Activated CD4-positive, alpha-beta T cell treated with anti-CD3 and anti-CD28 coated beads for 4 hours (primary cell): ENCODE measurements around the gene CHI3L1.

Experiments
- DNase-seq, 2 donors: peaks; one replicate each; pipeline ENCODE4 v3.0.0-alpha.2; 2020

Gene CHI3L1

GRCh38 chr1:203149188-203149840, 37.2 kb downstream of the CHI3L1 start:
- no peak for DNase-seq

DNA sequence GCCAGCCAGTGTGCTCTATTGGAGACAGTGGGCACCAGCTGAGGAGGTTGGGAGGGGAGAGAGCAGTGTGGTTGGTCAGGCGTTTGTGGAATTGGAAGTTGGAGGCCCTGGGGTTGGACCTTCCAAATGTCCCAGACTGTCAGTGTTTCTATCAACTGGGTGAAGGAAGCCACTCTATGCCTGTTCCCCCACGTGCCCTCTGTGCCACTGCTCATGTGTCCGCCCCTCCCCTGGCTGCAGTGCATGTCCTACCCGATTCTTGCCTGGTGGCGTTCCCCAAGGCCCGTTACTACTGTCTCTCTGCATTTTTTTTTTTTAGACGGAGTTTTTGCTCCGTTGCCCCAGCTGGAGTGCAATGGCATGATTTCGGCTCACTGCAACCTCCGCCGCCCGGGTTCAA, 37.9 kb downstream of the CHI3L1 start:
- DNase-seq: no peak

- DNase-seq: no peak
Observed at GRCh38 chr1:203148127-203148526, 38.4 kb downstream of the CHI3L1 start.

DNA sequence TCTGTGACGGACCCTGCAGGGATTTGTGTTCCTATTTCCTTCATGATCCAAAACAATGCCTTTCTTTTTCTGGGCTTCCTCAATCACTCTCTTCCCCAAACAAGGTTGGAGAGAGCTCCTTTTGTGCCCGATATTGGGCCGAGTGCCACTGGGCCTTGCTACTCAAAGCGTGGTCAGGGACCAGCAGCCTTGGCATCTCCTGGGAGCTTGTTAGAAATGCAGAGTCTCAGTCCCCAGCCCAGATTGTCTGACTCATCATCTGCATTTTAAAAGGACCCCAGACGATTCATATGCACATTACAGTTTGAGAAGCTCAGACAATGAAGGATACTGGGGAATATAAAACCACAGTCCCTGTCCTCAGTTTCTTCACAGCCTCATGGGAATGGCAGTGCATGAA, 39.1 kb downstream of the CHI3L1 start:
- DNase-seq: no peak

DNA sequence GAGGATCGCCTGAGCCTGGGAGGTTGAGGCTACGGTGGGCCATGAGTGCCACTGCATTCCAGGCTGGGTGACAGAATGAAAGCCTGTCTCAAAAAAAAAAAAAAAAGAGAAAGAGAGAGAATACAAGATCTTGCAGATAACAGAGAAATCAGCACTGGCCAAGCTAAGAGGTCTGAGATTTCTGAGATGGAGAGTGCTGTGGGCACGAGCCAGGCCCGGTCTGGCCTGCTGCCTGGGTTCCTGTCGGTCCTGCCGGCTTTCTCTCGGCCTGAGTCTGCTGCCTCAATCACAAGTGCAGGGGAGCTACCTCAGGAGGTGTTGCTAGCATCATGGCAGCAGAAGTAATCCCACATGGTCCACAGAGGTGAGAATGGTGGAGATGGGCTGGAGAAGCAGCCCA, 40.0 kb downstream of the CHI3L1 start:
- no peak for DNase-seq

- no peak for DNase-seq
Observed at GRCh38 chr1:203146042-203146369, 40.5 kb downstream of the CHI3L1 start.

DNA sequence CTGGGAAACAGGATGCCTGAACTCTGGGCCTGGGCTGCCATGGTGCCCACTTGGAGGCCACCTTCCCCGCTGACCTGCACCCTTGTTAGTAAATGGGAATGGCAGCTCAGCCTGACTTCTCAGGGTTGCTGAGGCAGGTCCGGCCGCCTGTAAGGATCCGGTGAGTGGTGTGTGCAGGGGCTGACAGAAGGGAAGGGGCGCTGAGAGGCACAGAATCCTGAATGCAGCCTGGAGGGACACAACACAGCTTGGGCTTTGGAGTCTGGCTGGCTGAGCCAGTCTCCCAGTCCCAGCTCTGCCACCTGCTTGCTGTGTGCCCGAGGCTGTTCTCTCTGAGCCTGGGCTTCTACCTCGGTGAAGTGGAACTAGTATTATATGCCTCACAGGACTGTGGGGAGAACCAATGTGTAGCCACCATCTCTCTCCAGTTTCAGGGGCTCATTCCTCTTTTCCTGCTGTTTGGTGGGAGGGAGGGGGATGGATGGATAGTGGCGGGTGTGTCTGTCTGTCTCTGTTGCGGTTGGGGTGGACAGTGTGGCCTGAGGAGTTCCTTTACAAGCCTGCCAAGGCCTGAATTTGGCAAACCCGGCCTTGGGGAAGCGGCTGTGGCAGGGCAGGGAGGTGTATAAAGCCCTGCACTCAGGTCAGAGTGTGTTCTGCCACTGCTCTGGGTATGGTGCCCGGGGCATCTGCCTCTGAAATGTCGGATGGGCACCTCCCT, 41.0 kb downstream of the CHI3L1 start:
- no peak for DNase-seq

- no peak for DNase-seq
Observed at GRCh38 chr1:203144661-203145060, 41.8 kb downstream of the CHI3L1 start.

DNA sequence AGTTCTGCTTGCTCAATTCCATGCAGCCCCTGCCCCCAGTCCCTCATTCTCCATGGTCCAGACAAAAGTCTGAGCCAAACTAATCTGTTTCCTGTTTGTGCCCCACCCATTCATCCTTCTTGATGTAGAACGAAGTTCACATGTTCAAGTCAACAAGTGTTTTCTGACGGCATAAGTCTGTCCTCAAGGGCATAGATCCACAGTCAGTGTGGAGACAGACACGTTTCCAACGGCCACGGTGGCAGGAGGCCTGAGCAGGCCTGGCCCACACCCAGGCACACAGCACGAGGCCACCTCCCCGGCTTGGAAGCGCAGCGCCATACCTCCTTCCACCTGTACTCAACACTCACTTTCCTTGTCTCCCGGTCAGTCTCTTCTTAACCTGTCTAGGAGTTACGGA, 42.9 kb downstream of the CHI3L1 start:
- DNase-seq: no peak

GRCh38 chr1:203142684-203143408, 43.7 kb downstream of the CHI3L1 start:
- DNase-seq: no peak

- no peak for DNase-seq
Observed at GRCh38 chr1:203142124-203142523, 44.4 kb downstream of the CHI3L1 start.

DNA sequence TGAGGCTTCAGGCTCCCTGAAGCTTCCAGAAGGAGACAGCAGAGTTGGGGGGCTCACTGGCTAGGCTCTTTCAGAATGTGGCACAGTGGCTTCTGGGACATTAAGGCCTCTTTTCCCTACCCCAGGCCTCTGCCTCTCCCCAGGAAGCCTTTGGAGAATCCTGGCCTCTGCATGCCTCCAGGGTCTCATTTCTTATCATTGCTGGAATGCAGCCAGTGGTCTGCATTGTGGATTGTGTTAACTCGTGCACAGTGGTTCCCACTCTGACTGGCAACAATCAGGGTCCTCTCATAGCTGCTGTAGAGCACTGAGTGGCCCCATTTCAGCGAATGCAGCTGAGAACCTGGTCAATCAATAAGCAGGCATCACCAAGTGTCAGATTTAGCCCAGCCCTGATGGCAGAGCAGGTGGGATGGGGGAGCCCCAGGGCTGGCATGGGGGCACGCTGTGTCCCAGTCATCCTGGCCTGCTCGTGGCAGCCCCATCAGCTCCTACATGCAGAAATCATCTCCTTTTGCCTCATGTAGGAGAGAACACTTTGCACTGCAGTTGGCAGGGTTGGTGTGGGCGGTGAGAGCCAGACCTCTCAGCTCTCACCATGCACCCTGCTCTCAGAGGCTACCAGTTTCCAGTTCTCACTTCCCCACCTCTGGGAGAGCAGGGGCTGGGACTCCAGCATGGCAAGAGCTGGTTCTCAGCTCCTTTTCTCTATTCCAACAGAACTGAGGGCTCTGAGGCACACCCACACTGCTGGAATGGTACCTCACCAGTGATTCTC, 45.6 kb downstream of the CHI3L1 start:
- no peak for DNase-seq

DNA sequence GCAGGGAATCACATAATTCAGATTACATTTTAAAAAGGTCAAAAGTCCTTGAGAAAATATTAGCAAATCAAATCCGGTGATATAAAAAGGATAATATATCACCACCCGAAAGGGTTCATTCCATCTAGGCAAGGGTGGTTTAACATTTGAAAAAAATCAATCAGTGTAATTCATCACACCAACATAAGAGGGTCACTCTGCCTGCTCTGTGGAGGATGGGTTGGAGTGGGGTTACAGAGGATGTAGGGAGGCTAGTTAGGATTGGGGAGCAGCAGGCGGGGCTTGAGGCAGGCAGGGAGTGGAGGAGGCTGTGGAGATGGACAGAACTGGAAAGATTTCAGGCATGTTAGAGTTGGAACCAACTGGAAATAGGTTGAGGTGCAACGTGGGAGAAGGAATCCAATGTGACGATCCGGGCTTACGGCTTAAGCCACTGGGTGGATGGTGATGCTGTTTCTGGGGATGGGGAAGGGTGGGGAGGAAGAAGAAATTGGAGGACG, 46.5 kb downstream of the CHI3L1 start:
- no peak for DNase-seq

DNA sequence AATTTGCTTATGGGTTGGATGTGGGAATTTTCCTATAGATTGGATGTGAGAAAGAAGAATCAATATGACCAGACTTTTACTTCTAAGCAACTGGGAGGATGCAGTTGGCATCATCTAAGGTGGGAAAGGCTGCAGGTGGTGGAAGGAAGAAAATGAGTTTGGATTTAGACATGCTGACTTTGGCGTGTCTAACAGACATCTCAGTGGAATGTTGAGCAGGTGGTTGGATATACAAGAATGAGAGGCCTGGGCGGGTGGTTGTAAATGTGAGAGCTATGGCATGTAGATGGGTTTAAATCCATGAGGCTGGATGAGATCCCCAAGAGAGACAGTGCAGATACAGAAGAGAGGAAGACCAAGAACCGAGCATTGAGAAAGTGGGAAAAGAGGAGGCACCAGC, 48.4 kb downstream of the CHI3L1 start:
- DNase-seq: no peak

DNA sequence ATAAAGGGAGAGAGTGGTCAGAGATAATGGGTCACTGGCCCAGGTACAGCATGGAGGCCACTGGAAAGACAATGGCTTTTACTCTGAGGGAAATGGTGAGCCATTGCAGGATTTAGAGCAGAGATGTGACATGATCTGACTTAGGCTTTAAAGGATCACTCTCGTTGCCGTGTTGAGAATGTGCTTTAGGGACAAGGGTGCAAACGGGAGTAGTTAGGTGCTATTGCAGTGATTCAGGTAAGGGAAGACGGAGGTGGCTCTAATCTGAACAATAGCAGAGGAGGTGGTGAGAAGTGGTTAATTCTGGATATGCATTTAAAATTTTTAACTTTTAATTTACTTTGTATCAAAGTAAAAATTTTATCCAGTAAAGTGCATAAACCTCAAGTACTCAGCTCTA, 49.2 kb downstream of the CHI3L1 start:
- no peak for DNase-seq

- no peak for DNase-seq
Observed at GRCh38 chr1:203136409-203137042, 50.0 kb downstream of the CHI3L1 start.

DNA sequence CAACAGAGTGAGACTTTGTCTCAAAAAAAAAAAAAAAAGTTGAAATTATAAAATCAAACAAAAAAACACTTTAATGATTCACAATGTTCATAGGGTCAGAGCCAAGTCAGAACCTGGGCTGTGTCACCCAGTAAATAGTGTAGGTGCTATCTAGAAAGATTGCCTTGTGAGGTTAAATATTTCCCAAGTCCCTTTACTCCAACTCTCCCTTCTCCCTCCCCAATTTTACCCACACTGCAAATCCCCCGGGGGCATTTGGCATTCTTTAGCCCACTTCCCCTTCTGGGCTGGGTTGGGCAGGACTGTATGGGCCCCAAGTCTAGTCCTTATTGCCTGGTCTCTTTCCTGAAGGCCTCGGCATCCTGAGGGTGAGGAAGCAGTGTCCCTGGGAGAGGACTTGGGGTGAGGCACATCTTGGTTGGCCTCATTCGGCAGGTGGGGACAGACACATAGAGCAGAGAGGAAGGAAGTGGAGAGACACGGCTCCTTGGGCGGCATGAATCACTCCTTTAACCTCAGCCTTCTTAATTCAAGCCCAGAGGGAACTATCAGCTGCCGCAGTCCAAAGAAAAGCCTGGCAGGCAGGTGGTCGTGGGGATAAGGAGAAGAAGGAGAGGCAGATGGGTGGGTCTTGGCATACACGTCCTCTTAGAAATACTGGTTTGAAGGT, 50.7 kb downstream of the CHI3L1 start:
- no peak for DNase-seq

GRCh38 chr1:203133970-203134725, 52.4 kb downstream of the CHI3L1 start:
- DNase-seq: no peak

- DNase-seq: no peak
Observed at GRCh38 chr1:203131548-203132200, 54.8 kb downstream of the CHI3L1 start.

DNA sequence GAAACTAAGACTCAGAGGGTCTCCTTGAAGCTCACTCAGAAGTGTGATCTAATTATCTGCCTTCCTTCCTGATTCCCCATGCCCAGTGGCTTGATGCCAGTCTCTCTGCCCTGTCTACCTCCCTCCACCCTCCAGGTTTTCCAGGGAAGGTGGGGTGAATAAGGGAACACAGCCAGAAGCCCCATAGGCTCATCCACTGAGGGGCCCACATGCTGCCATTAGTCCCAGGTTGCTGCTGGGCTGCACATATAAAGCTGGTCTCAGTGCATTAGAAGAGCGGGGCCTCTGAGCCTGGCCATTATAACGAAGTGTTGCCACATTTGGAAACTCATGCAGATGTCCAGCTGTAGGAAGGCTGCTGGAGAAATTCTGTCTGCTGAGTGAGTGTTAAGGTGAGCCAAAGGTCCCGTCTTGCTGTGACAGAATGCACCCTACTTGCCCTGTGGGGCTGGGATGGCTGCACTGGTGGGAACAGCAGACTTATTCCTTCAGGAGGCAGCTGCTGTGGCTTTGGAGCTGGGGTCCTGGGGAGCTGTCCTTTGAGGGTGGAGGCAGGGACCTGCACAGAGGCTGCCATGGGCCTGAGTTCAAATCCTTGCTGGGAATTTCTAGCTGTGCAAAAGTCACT, 56.0 kb downstream of the CHI3L1 start:
- no peak for DNase-seq
